ENCODE measurements around the gene HINT3. TPM values are rescaled to one million over a fixed set of nuclear protein-coding genes. Genes with fewer than 3 reads are reported as not detected.

HINT3 gene
- total and polyA plus RNA-seq, 2 of the 13 experiments (the other 11 are each of a cell fraction or from before 2014, with no cell fraction given), result 3.1 to 22.8 TPM

DNA sequence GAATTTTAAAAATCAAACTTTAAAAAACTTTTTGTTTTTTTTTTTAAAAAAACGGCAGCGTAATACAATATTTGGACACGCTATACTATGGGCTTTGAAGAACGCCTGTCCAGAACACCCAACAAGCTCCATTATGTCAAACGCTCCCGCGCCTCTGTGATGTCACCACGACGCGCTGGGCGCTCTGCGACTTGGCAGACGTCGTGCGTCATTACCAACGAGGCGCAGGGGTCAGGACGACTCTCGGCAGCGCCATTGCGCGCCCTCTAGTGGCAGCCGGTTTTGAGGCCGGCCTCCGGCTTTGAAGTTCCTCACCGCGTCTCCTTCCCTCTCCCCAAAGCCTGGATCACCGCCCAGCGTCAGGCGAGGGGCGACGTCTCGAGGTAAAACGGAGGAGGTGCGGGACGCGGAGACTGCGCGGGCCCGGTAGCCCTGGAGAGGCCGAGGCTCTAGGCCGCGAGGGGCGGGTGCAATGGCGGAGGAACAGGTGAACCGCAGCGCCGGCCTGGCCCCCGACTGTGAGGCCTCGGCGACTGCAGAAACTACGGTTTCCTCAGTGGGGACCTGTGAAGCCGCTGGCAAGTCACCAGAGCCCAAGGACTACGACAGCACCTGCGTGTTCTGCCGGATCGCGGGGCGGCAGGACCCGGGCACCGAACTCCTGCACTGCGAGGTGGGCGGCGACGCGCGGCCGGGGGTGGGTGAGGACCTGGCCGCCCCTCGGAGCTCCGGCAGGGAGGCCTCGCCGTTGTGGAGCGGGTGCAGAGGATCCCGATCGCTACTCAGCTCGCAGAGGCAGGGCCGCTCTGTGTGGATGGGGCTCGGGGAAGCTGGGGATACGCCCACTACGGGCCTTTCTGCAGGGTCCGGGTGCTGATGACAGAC is at the start of gene HINT3 (continued):
- peak; percentile 59 for TF ChIP-seq TEAD3 (CRISPR knock-in tag; optimal IDR thresholded peaks at IDR 0.05; ENCODE audit: borderline replicate concordance)
- TF ChIP-seq NBN (conservative IDR thresholded peaks at IDR 0.05), result no peak
- no peak for TF ChIP-seq SMARCC2 (IDR thresholded peaks at IDR 0.05)
- TF ChIP-seq PBX3 (CRISPR knock-in tag; IDR thresholded peaks at IDR 0.05; ENCODE audit: borderline replicate concordance), result peak; percentile 40; the same call in 1 of the 2 replicates
- 0 out of 2 replicates have a peak, but pooled peaks have one; percentile 61 for TF ChIP-seq FIP1L1 (IDR thresholded peaks at IDR 0.05; ENCODE audit: borderline replicate concordance, insufficient read depth, low read depth, low read length)
- no peak for TF ChIP-seq ZNF780A (CRISPR knock-in tag; IDR thresholded peaks at IDR 0.05)
- TF ChIP-seq ZBTB7A (CRISPR knock-in tag; IDR thresholded peaks at IDR 0.05), result peak; percentile 63; the same call in 1 of the 2 replicates
- TF ChIP-seq EED (CRISPR knock-in tag; IDR thresholded peaks at IDR 0.05), result peak; percentile 98
- TF ChIP-seq ZFP90 (CRISPR knock-in tag; IDR thresholded peaks at IDR 0.05; ENCODE audit: borderline replicate concordance), result peak; percentile 85
- TF ChIP-seq SRSF9 (IDR thresholded peaks at IDR 0.05; ENCODE audit: borderline replicate concordance, insufficient read depth, low read depth, low read length, poor library complexity, severe bottlenecking), result no peak
- TF ChIP-seq ZNF776 (CRISPR knock-in tag; IDR thresholded peaks at IDR 0.05), result peak; percentile 89; the same call in 1 of the 2 replicates
- peak; percentile 87 for TF ChIP-seq KDM5A (IDR thresholded peaks at IDR 0.05; ENCODE audit: borderline replicate concordance, low read length)
- peak; percentile 92 for TF ChIP-seq KDM3A (CRISPR knock-in tag; IDR thresholded peaks at IDR 0.05; ENCODE audit: low read depth)
- TF ChIP-seq CCAR2 (optimal IDR thresholded peaks at IDR 0.05; ENCODE audit: low read depth, low read length), result no peak
- peak; percentile 94 for TF ChIP-seq ZNF607 (CRISPR knock-in tag; IDR thresholded peaks at IDR 0.05; ENCODE audit: borderline replicate concordance)
- TF ChIP-seq, protein P1, sequence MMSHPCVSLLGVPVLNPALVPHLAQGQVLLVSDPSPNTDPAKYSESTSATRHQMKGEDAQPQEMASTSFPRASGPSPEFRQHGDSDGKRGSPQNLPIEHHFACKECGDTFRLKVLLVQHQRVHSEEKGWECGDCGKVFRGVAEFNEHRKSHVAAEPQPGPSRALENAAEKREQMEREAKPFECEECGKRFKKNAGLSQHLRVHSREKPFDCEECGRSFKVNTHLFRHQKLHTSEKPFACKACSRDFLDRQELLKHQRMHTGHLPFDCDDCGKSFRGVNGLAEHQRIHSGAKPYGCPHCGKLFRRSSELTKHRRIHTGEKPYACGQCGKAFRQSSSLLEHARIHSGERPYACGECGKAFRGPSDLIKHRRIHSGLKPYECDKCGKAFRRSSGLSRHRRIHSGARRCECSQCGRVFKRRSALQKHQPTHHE (CRISPR knock-in tag; IDR thresholded peaks at IDR 0.05; ENCODE audit: borderline replicate concordance), result peak; percentile 95; the same call in 1 of the 2 replicates
- no peak; the same call in 1 of the 2 replicates for TF ChIP-seq DPF2 (CRISPR knock-in tag; IDR thresholded peaks at IDR 0.05; ENCODE audit: borderline replicate concordance, low read depth)
- TF ChIP-seq MTF1 (CRISPR knock-in tag; IDR thresholded peaks at IDR 0.05), result peak; percentile 62; the same call in 1 of the 2 replicates
- no peak for TF ChIP-seq FOXP1 (IDR thresholded peaks at IDR 0.05)
- TF ChIP-seq FOXP1 (CRISPR knock-in tag; IDR thresholded peaks at IDR 0.05), result peak; percentile 61
- peak; percentile 92; the same call in 1 of the 2 replicates for TF ChIP-seq ZNF180 (CRISPR knock-in tag; IDR thresholded peaks at IDR 0.05; ENCODE audit: borderline replicate concordance, low read depth)
- TF ChIP-seq NCOR1 (IDR thresholded peaks at IDR 0.05; ENCODE audit: borderline replicate concordance, low read length), result peak; percentile 28; the same call in 1 of the 2 replicates
- no peak for TF ChIP-seq SNRNP70 (IDR thresholded peaks at IDR 0.05; ENCODE audit: low read depth, low read length)
- peak; percentile 88 for TF ChIP-seq KDM4B (CRISPR knock-in tag; IDR thresholded peaks at IDR 0.05)
- 0 out of 2 replicates have a peak, but pooled peaks have one; percentile 18 for TF ChIP-seq NFKBIZ (CRISPR knock-in tag; IDR thresholded peaks at IDR 0.05)
- TF ChIP-seq KLF13 (CRISPR knock-in tag; IDR thresholded peaks at IDR 0.05), result peak; percentile 88
- TF ChIP-seq ZNF572 (CRISPR knock-in tag; IDR thresholded peaks at IDR 0.05), result peak; percentile 99
- TF ChIP-seq, protein P2, sequence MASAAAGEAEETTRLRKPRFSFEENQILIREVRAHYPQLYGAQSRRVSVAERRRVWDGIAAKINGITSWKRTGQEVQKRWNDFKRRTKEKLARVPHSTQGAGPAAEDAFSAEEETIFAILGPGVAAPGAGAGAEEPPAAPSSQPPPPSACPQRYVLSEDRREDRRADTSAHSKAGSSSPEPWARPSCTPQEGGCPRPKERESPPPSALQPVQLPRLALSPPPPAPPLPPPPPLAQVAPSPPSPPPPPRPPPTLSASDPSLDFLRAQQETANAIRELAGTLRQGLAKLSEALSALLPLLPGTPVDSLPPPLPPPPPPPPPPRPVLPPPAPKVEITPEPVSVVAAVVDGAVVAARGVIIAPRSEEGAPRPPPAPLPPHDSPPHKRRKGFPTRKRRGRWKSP (CRISPR knock-in tag; IDR thresholded peaks at IDR 0.05), result peak; percentile 96
